K562 (cell line): ENCODE measurements around the gene TFPT.

Experiments
- AFF1 ChIP-seq, 2 experiments: fragments of 450-650 bp; IDR thresholded peaks; 2 replicates each; pipeline ENCODE4 v1.6.1; 2018; ENCODE audit warnings: mild to moderate bottlenecking in 2 of 2, low read depth in 1 of 2; ENCODE audit not compliant: partially characterized antibody in 2 of 2
- CTCF ChIP-seq, 3 experiments: IDR thresholded peaks in 2 of 3; conservative IDR thresholded peaks in 1 of 3; 2 replicates each; pipeline ENCODE4 v1.5.1; 2011 to 2012; ENCODE audit warnings: low read length in 3 of 3, mild to moderate bottlenecking in 3 of 3, control low read depth in 2 of 3, improper control_type of control experiment in 1 of 3, inconsistent platforms in 1 of 3, low read depth in 1 of 3, mixed read lengths in 1 of 3, moderate library complexity in 1 of 3; ENCODE audit not compliant: insufficient read depth in 2 of 3
- EZH2 ChIP-seq: IDR thresholded peaks from 2 replicates; pipeline ENCODE4 v1.6.1; 2012; ENCODE audit warnings: low read depth, mild to moderate bottlenecking, inconsistent platforms, low read length, borderline replicate concordance
- IFI16 ChIP-seq: fragments of 250-450 bp; sonication (Bioruptor Pico); IDR thresholded peaks from 2 replicates; pipeline ENCODE4 v2.1.2; 2022; ENCODE audit warnings: mild to moderate bottlenecking, inconsistent platforms
- NFE2L1 ChIP-seq: fragments of 450-650 bp; IDR thresholded peaks from 2 replicates; pipeline ENCODE4 v1.6.1; 2016; ENCODE audit warnings: missing genetic modification characterization, low read depth, mild to moderate bottlenecking, missing compliant biosample characterization, moderate library complexity, borderline replicate concordance
- POLR2A ChIP-seq: fragments of 450-650 bp; conservative IDR thresholded peaks from 2 replicates; pipeline ENCODE4 v1.6.1; 2016
- POLR2AphosphoS5 ChIP-seq: IDR thresholded peaks from 2 replicates; pipeline ENCODE4 v1.6.1; 2011; ENCODE audit warnings: mild to moderate bottlenecking, low read depth, low read length, moderate library complexity; ENCODE audit not compliant: control insufficient read depth, insufficient read depth
- SMC3 ChIP-seq: conservative IDR thresholded peaks from 2 replicates; pipeline ENCODE4 v1.6.1; 2011; ENCODE audit warnings: low read depth, low read length, improper control_type of control experiment; ENCODE audit not compliant: insufficient read depth

- TF ChIP-seq AFF1 (IDR thresholded peaks at IDR 0.05; ENCODE audit: low read depth in 1 of 2, partially characterized antibody in 2 of 2) (no peak), EZH2 (no peak), IFI16 (no peak), CTCF (IDR thresholded peaks at IDR 0.05 in 2 of 3, conservative IDR thresholded peaks at IDR 0.05 in 1 of 3; ENCODE audit: insufficient read depth in 2 of 3, low read depth in 1 of 3, low read length in 3 of 3) (0 out of 6 replicates have a peak, but pooled peaks of 2 of the 3 experiments have one; percentile 13 to 22), POLR2AphosphoS5 (no peak), POLR2A (peak; percentile 28; the same call in 1 of the 2 replicates), SMC3 (no peak), NFE2L1 (tag) (no peak)
Measured at GRCh38 chr19:54155694-54156093, 40.2 kb upstream of the TFPT start.
